Umbilical cord (tissue), 2 donors: Measurements from ENCODE around the gene ZMYND10. TPM values are rescaled to one million over a fixed set of nuclear protein-coding genes. Genes with fewer than 3 reads are reported as not detected.
A peak's percentile ranks its signal among the peaks of the same experiment; 100 is the strongest.

Experiments
- DNase-seq: peaks from one replicate; pipeline ENCODE4 v3.0.0-alpha.2; 2015; ENCODE audit warnings: low spot score
- total RNA-seq: library from RNA; depleted of rRNA; stranded (reverse); fragments of >200 nt; gene quantifications from one replicate; pipeline ENCODE4 v1.2.3, GENCODE V29; 2014; ENCODE audit warnings: low replicate concordance; ENCODE audit not compliant: insufficient read depth

ZMYND10 gene
- total RNA-seq, 1 donor from 2014 or later = 5.3 TPM

DNA sequence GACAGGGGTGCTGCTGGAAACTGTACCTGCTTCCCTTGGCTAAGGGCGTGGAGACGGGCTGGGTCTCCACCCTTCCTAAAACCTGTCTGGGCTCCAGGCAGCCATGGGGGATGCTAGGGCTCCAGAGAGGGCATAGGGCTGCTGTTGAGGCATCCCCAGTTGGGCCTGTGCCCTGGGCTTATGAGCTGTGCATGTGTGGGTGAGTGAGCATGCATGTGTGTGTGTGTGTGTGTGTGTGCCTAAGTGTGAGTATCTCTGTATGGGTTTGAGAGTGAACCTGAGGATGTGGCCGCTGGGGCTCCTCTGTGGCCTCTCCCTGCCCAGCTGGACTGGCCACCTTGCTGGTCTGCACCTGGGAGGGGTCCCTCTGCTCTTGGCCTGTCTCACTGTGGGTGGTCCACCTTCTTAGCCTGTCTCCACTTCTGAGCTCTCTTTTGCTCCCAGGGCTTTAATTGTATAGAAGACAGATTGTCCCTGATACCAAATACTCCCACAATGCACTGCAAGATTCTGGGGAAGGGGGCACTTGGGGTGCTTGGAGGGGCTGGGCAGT lies 25.7 kb upstream of the ZMYND10 start:
- DNase-seq = no peak

DNA sequence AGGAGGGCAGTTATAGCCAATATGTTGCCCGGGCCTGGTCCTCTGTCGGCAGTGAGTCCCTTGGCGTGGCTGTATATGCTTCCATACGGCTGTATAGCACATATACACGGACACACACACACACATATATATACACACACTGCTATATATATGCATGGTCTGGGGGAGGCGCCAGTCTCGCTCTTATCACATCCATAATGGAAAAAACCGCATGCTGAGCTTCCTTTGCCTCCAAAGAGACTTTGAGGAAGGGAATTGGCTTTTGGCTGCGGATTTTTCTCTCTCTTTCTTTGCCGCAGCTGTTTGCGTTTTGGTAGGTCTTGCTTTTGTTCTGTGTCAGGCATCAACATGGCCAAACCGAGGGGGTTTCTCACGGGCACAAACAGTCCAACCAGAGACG lies 25.1 kb upstream of the ZMYND10 start:
- DNase-seq = peak; percentile 66

DNA sequence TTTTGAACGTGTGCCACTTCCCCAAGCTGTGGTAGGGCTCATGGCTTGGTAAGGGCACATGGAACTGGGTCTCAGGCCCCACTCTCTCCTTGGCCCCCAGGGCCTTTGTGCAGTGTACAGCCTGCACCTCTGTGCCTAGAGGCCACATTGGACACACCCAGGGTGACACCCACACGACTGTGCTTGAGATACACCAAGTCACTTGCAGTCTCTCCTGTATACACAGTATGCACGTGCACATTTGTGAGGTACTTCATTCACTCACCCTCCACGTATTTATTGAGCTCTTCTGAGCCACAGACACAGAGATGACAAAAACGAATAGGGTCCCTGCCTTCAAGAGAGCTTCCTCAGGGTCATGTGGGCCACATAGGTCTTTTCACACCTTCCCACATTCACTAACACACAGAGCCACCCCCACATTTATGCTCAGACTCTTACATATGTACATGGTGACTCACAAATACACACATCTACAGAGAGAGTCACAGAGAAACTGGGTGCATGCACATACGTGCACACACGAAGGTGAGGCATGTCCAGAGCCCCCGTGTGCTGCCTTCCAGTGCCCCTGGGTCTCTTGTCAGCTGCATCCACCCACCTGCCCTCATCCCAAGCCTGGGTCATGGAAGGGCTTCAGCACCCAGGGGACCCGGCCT lies 23.6 kb upstream of the ZMYND10 start:
- DNase-seq = no peak

DNA sequence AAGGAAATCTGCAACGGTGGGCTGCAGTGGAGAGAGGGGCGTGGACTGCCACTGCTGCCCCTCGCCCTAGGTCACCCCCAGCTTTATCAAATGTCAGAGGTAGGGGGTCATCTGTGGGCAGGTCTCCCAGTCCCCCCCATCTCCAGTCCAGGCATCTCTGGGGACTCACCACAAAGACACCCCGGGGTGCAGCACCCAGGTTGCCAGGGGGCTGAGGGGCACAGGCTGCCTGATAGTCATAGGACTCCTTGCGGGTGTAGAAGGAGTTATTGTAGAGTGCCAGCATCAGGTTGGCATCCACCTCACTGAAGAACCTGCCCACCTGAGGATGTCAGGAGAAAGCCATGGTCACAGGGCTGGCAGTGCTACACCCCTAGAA lies 20.3 kb upstream of the ZMYND10 start:
- no peak for DNase-seq

DNA sequence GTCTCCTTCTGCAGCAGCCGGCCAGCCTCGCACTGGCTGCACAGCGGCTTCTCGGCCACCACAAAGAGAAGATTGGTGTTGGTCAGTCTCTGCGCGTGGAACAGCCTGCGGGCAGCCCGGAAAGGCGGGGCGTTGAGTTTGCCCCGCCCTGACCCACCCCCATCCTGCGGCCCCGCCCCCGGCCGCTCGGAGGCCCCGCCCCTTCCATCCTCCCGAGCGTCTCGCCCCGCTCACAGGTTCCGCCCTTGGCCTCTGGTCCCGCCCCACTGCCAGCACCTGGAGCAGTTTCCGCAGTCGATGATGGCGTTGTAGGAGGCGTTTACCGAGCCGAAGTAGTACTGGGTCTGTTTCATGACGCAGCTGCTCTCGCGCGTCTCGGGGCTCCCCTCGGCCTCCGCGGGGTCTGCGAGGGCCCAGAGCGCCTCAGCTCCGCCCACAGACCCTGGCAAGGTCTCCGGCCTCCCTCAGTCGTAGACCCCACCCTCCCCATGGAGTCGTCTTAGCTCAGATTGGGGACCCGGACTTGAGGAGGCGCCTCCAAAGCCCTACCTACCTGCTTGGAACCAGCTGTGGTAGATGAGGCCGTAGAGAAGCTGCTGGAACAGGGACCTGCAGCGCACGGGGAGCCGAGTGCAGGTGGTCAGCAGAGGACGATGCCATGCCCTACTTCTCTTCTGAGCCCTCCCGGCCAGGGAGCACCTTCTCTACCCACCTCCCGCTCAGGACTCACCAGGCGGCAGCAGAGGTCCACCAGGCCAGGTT lies 19.7 kb upstream of the ZMYND10 start:
- DNase-seq = peak; percentile 82

DNA sequence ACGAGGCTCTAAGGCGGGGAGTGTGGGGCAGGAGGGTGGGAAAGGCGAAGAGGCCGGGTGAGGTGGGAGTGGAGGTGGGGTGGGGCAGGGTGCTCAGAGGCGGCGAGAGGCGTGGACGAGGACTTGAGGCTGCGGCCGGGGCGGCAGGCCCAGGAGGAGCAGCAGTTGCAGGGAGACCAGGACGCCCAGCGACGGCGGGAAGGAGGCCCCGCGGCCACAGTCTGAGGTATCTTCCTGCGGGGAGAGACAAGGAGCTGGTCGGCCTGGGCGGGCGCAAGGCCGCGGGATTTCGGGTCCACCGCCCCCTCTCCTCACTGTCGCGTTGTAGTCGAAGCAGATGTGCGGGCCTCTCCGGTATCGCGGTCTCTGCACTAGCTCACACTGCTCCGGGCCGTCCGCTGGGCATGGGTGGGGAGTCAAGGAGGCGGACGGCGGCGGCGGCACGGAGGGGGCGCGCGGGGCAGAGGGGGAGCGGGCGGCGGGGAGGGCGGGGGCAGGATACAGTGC lies 19.1 kb upstream of the ZMYND10 start:
- DNase-seq = peak; percentile 51

DNA sequence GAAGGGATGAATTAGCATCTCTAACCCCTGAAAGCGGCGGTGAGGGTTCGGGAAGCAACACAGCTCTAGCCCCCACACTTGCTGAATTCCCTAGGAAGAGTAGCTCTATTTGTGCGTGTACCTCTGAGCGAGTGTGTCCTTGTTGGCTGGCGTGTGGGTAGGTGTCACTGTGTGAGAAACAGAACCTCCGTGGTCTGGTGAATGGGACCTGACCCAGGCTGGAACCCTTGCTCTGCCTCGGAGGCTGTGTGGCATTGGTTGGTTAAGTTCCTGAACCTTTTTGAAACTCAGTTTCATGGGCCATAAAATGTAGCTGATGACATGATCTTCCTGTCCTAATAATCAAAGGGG lies 14.2 kb upstream of the ZMYND10 start:
- DNase-seq = no peak

DNA sequence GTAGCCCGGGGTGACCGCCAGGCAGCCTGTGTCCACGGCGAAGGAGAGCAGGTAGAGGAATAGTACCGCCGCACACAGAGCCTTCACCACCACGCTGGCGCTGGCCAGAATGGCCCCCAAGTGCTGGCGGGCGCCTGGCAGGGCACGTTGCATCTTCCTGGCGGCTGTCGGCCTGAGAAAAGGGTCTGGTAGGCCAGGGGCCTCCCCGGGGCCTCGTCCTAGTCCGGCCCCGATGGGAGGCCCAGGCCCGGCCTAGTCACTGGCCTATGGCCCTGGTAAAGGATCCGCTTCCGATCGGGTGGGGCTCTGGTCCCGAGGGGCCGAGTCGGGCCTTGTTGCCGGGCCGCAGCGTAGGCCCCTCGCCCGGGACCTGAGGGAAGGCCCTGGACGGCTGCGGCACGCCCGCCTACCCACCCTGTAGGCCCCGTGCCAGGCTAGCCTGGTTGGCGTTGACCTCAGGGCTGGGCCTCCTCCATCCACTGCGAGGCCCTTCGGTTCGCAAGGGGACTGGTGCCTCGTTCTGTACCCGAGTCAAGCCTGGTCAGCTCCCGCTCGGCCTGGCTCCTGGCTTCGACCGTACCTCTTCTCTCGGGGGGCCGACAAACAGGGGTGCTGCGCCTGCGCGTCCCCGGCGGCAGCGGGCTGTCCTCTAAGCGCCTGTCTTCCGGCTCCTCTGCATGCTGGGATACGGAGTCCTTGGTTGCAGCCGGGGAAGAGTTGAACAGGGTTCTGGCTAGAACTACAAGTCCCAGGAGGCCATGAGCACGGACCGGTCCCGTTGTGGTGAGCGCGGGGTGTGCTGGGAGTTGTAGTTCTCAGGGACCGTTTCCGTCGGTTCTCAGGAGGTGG lies 13.6 kb upstream of the ZMYND10 start, which contains the start of gene TMEM115:
TSS of gene TMEM115 (minus strand) at position 611 of the 849 bp plus-strand sequence. CDS start at position 153, 458 bp downstream.
- peak; percentile 100 for DNase-seq

DNA sequence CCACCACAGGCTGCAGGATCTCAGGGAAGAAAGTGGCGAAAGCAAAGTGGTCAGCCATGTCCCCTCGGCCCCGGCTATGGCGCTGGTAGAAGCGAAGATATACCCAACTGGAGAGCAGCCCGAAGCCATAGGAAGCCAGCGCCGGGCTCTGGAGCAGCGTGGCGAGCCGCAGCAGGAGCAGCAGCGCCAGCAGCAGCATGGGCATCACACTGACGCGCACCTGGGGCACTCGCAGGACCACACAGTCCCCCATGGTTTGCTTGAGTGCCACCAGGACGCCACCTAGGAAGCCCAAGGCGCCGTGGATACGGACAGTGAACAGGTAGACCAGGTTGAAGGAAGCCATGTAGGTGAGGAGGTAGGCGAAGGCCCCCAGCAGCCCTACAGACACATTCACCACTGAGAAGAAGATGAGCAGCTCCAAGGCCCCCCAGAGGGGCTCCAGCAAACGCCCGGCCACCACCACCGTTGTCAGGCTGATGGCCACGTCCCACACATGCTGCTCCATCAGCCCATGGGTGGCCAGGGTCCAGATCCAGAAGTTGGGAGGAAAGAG lies 12.9 kb upstream of the ZMYND10 start:
- no peak for DNase-seq

DNA sequence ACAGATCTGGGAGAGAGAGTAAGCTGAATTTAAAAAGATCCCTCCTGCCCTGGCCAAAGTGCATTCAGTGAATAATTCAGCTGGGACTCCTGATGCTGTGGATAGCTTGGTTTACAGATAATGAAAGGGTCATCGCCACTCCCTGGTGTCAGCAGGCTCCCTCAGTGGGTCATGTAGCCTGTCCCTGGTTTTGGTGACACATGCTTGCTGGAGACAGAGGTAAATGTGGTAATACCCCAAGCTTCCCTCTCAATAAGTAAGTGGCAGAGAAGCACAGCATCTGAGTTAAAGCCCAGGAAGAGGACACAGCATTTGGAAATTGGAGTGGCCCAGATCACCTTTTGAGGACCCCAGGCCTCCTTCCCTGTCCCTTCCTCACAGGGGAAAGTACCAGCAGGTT lies 11.9 kb upstream of the ZMYND10 start:
- no peak for DNase-seq

DNA sequence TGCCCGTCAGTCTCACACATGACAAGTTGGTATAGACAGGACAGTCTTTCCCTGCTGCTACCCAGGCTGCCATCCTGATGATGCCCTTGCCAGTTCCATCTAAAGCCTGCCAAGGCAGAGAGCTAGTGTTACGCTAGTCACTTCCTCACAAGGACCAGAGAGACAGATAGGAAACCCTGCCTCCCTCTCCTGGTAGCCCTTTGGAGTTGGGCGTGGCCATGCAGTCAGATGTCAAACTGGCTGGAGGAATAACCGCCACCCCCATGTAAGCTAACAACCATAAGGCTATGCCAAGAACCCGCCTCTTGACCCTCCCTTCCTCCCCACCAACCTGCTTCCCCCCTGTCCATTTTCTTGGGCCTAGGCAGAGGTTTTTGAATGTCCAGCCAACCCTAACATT lies 11.0 kb upstream of the ZMYND10 start:
- DNase-seq = no peak

DNA sequence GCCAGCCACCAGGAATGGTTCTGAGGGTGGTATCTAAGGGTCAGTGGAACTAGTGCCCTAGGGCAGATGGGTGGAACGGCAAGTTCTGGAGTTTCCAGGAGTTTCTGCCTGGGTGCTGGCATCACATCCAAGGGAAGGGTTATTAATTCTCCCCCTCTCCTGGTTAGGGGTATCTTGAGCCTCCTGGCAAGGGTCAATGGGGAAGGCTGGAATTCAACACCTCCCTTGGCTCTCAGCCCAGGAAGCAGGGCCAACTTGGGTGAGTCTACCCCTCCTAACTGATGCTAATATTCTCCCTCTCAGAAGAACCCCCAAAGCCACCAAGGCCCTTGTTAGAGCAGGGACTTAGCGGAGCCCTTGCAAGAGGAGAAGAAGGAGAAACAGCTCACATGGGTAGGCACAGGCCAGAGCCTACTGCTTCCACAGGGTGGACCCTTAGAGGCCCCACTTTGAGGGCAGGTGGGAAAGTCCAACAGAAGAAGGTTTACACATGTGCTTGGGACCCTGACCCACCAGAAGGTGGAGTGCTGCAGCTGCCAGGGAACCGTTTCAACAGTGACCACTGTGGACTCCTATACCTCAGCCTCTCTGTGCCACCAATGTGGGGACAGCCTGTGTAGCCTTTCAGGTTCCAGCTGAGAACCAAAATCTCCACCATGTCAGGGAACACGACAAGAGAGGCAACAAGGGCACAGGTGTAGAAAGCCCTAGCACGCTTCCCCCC lies 10.5 kb upstream of the ZMYND10 start:
- no peak for DNase-seq

DNA sequence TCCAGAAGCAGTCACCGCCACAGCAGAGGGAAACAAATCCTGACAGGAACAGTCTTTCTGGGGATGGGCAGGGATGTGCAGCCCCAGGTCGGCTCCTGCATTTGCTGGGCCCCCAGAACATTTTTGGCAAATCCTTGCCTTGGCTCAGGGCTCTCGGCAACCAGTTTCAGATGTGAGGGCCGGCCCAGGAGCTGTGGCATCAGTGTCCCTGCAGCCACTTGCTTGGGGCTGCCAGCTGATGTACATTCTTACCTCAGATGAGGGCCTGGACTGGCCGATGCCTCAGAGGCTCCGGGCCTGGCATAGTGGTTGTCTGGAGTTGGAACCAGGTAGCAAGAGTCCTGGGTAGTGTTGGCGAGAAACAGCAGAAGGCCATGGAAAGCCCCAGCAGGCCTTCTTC lies 9.3 kb upstream of the ZMYND10 start:
- DNase-seq = no peak

DNA sequence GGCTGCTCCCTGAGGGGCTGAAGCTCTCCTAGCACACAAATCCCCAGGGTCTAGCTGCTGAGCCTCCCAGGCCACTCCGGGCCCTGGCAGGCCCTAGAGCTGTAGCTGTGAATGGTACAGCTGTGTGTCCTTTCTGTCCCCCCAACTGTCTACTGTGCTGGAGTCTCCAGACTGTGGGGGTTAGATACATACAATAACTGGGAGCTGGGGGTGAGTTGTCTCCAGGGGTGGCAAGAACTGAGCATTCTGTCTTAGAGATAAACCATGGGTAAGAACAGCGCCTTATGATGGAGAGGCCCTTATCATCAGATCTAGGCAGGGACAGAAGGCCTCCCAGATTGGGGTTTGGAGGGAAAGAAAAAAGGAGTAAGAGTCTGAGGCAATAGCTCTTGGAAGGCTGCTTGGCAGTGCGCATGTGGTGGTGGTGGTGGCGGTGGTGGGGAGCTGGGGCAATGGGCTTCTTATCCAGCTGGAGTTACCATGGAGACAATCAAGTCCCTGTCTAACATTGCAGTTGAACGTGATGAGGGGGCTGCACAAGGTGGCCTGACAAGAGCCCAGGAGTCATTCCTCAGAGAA lies 8.7 kb upstream of the ZMYND10 start:
- no peak for DNase-seq

DNA sequence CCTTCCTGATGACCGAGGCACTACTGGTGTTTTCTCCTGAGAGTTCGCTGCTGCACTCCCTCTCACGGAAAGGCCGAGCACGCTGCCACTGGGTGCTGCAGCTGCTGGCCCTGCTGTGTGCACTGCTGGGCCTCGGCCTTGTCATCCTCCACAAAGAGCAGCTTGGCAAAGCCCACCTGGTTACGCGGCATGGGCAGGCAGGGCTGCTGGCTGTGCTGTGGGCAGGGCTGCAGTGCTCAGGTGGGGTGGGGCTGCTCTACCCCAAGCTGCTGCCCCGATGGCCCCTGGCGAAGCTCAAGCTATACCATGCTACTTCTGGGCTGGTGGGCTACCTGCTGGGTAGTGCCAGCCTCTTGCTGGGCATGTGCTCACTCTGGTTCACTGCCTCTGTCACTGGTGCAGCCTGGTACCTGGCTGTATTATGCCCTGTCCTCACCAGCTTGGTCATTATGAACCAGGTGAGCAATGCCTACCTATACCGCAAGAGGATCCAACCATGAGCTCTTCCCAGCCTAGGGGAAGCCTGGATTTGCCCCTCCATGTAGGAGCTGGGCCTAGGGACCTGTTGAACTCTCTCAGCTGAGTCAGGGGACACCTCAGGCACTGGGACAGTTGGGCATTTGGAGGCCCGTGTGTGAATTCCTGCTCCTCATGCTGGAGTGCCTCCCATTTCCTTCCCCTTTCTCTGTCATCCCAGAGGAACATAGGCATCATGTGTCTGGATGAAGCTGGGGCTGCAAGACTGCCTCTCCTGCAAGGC lies 7.9 kb upstream of the ZMYND10 start:
- DNase-seq = no peak

DNA sequence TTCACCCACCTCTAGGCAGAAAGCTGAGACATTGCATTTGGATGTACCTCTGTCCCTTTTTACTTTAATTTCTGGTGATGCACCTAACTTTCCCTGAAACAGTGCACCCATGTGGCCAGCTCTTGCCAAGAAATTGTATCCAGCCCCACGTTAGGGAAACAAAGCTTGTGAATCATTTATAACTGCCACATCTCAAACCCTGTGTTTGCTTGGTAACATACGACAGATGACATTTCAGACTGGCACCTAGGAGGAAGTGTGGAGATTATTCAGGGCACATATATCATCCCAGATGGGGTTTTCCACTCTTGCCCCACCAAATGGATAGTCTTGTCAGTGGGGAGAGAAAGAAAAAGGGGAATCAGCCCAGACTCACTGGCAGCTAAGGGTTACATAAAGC lies 7.2 kb upstream of the ZMYND10 start:
- DNase-seq = no peak

DNA sequence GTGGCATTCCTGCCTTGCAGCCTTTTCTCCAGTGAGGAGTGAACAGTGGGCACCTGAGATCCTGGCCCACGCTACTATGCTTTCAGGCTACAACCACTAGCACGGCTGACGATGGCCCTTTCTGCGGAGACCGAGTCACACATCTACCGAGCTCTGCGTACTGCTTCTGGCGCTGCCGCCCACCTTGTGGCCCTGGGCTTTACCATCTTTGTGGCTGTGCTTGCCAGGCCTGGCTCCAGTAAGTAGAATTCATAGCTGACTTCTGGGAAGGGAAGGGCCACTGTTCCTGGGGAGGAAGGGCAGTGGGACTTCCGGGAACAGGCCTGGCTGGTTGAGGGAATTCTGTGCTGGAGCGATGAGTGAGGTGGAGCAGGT lies 5.8 kb upstream of the ZMYND10 start:
- DNase-seq = no peak

DNA sequence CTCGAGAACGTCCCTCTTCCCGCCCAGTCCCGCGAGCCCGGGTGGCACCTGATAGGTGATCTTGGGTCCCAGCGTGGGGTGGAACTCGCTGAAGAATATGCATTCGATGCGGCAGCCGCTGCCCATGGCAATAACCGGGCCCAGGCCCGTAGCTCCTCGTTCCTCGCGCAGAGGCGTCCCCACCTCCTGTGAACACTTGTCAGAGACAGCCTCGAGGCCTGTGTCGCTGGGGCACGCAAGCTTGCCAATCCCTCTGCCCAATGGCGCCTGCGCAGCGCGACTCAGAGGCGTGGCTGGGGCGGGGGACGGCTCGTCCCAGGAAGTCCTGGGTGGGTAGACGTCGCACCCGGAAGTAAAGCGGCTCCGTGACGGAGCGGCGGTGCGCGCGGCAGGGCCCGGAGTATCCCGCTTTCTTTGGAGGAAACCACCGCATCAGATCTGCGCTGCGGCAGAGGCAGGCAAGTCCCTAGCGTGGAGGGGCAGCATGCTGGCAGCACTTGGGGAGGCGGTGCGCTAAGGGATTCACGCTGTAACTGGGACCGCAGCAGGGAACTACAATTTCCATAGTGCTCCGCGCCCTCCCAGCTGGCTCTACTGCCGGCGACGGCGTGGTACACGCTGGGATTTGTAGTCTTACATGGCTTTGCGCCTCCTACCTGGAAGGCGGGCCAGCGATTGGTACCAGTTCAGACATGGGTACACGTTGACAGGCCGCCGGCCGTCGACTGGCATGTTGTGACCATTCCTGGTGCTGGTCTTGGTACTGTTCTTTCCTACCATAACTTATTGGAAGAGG lies 5.2 kb upstream of the ZMYND10 start, which contains the start of the genes CYB561D2 and NPRL2:
TSS of gene CYB561D2 (plus strand) at position 336 of the 796 bp plus-strand sequence. CDS start 572 bp downstream, outside the sequence.
TSS of gene NPRL2 (minus strand) at position 249 of the 796 bp plus-strand sequence. CDS start at position 126, 123 bp downstream.
- DNase-seq = peak; percentile 98

DNA sequence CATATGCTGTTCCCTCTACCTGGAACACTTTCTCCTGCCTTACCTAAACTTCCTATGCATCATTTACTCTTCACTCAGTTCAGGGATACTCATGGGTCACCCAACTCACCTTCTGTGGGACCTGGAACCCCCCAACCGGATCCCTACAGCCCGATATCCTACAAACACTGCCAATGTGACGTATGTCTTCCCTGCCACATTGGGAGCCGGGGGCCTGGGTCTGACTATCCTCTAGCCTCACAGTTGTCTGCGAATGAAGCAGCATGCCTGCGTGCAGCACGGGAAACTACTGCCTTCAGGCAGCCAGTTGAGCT lies 4.6 kb upstream of the ZMYND10 start:
- DNase-seq = no peak
